Adrenal gland (tissue), 5 donors: Measurements from ENCODE around the gene ARHGAP36.

Experiments used
- CTCF ChIP-seq, 6 experiments: fragments of 450-650 bp in 4 of 6; fragments of 200-600 bp in 2 of 6; sonication (generic) in 1 of 6; IDR thresholded peaks; 1 replicate in 5 of 6; 2 replicates in 1 of 6; pipeline versions ENCODE4 v1.5.1 to v1.8.0; 2016 to 2021; ENCODE audit warnings: antibody characterized with exemption in 6 of 6, mild to moderate bottlenecking in 2 of 6, moderate library complexity in 1 of 6
- POLR2A ChIP-seq, 2 donors: fragments of 450-650 bp; IDR thresholded peaks; one replicate each; pipeline ENCODE4 v1.6.1; 2017; ENCODE audit warnings: antibody characterized with exemption in 2 of 2, mild to moderate bottlenecking in 2 of 2, moderate library complexity in 1 of 2
- donor health status: DM: no; HTN: no; CAD: no.

- TF ChIP-seq CTCF (IDR thresholded peaks at IDR 0.05): no peak
- TF ChIP-seq POLR2A (IDR thresholded peaks at IDR 0.05): no peak
These were observed 80.9 kb downstream of the ARHGAP36 start for GRCh38 chrX:131139072-131139471.
